Kidney capillary endothelial cell (primary cell): ENCODE data around the gene ENG.
"Not testable (repeated sequence)": the region's sequence is repeated elsewhere in the genome, so short reads cannot be mapped to it uniquely, and the experiment has no call there.

Source experiments
- DNase-seq: peaks from one replicate; pipeline ENCODE4 v3.0.0-alpha.2; 2018; ENCODE audit warnings: low spot score

Gene ENG

GRCh38 chr9:127854184-127854806 is at the start of gene ENG:
Gene ENG, minus strand, starts transcription at chr9:127854658. Its CDS starts 303 bp downstream, at chr9:127854355.
- DNase-seq: peak; percentile 85

- peak; percentile 88 for DNase-seq
Measured at GRCh38 chr9:127903557-127904475, 49.4 kb upstream of the ENG start.

- no peak for DNase-seq
Measured at GRCh38 chr9:127899128-127899943, 44.9 kb upstream of the ENG start, which contains the start of gene ST6GALNAC6. Gene ST6GALNAC6, minus strand, starts transcription at chr9:127899603. Its CDS starts 1,622 bp downstream, at chr9:127897981.

- DNase-seq: no peak
Measured at GRCh38 chr9:127898433-127899127, 44.1 kb upstream of the ENG start.

- DNase-seq: no peak
Measured at GRCh38 chr9:127897193-127897692, 42.8 kb upstream of the ENG start.

GRCh38 chr9:127896395-127897192 is 42.1 kb upstream of the ENG start:
- no peak for DNase-seq

GRCh38 chr9:127895811-127896210 is 41.4 kb upstream of the ENG start:
- DNase-seq: no peak

GRCh38 chr9:127893392-127893791 is 38.9 kb upstream of the ENG start:
- DNase-seq: no peak

- DNase-seq: no peak
Measured at GRCh38 chr9:127892831-127893230, 38.4 kb upstream of the ENG start.

- DNase-seq: no peak
Measured at GRCh38 chr9:127890053-127890452, 35.6 kb upstream of the ENG start.

- no peak for DNase-seq
Measured at GRCh38 chr9:127887792-127888191, 33.3 kb upstream of the ENG start.

- DNase-seq: no peak
Measured at GRCh38 chr9:127886401-127886972, 32.0 kb upstream of the ENG start.

GRCh38 chr9:127885508-127886281 is 31.2 kb upstream of the ENG start:
- DNase-seq: no peak

GRCh38 chr9:127884976-127885490 is 30.6 kb upstream of the ENG start:
- no peak for DNase-seq

GRCh38 chr9:127884427-127884911 is 30.0 kb upstream of the ENG start:
- no peak for DNase-seq

GRCh38 chr9:127883959-127884358 is 29.5 kb upstream of the ENG start:
- DNase-seq: no peak

GRCh38 chr9:127881715-127882114 is 27.3 kb upstream of the ENG start:
- not testable (repeated sequence) for DNase-seq

- no peak for DNase-seq
Measured at GRCh38 chr9:127880143-127880542, 25.7 kb upstream of the ENG start.
